Neuron (in vitro differentiated cells): Measurements from ENCODE around the gene MPC2.

ENCODE experiments used
- H2AFZ ChIP-seq: one replicate; pipeline ENCODE4 v1.6.1; 2013; ENCODE audit warnings: low read depth, mild to moderate bottlenecking, inconsistent platforms, low read length, moderate library complexity
- H3K27me3 ChIP-seq: one replicate; pipeline ENCODE4 v1.6.1; 2013; ENCODE audit warnings: low read length; ENCODE audit not compliant: insufficient read depth
- H3K36me3 ChIP-seq: one replicate; pipeline ENCODE4 v1.6.1; 2013; ENCODE audit warnings: low read length; ENCODE audit not compliant: insufficient read depth
- H3K4me1 ChIP-seq: one replicate; pipeline ENCODE4 v1.6.1; 2013; ENCODE audit warnings: low read length; ENCODE audit not compliant: insufficient read depth
- H3K4me3 ChIP-seq: 2 replicates; pipeline ENCODE4 v1.5.1; 2013; ENCODE audit warnings: mild to moderate bottlenecking, low read length, moderate library complexity
- H3K9me3 ChIP-seq: one replicate; pipeline ENCODE4 v1.6.1; 2013; ENCODE audit warnings: low read length

The MPC2 gene

GRCh38 chr1:167936930-167937708 lies at the start of gene MPC2:
Gene MPC2 (minus strand): TSS chr1:167937072. CDS start chr1:167935841, 1,231 bp downstream.
- peak within 1 kb of the TSS; percentile 59 for H3K4me3 ChIP-seq
- H3K9me3 ChIP-seq: no peaks in the 10 kb centered on the region

GRCh38 chr1:167984886-167985489 lies 48.1 kb upstream of the MPC2 start:
- H2AFZ ChIP-seq: no peak overlapping the region
- H3K4me3 ChIP-seq: no peak overlapping the region
- no peaks in the 10 kb centered on the region for H3K36me3 ChIP-seq
- no peaks in the 10 kb centered on the region for H3K27me3 ChIP-seq
- no peaks in the 10 kb centered on the region for H3K4me1 ChIP-seq
- no peaks in the 10 kb centered on the region for H3K9me3 ChIP-seq

More at GRCh38 chr1:167936930-167937708, at the start of gene MPC2:
- Histone ChIP-seq H3K27me3 (no peaks in the 10 kb centered on the region), H3K36me3 (no peaks in the 10 kb centered on the region), H3K4me1 (peaks cover 22% of the 10 kb centered on the region), H2AFZ (peak within 1 kb of the TSS; percentile 52)

- Histone ChIP-seq H3K9me3 (no peaks in the 10 kb centered on the region), H3K36me3 (no peaks in the 10 kb centered on the region)
These were observed 47.0 kb upstream of the MPC2 start for GRCh38 chr1:167983797-167984420.

GRCh38 chr1:167981933-167982332 lies 45.1 kb upstream of the MPC2 start:
- H3K27me3 ChIP-seq: no peaks in the 10 kb centered on the region
- no peak overlapping the region for H2AFZ ChIP-seq
- no peak overlapping the region for H3K4me3 ChIP-seq
- no peaks in the 10 kb centered on the region for H3K36me3 ChIP-seq
- no peaks in the 10 kb centered on the region for H3K4me1 ChIP-seq
- H3K9me3 ChIP-seq: peaks cover 2% of the 10 kb centered on the region

More at GRCh38 chr1:167983797-167984420, 47.0 kb upstream of the MPC2 start:
- Histone ChIP-seq H3K4me1 (no peaks in the 10 kb centered on the region), H3K27me3 (no peaks in the 10 kb centered on the region), H3K4me3 (no peak overlapping the region), H2AFZ (no peak overlapping the region)

GRCh38 chr1:167977245-167977644 lies 40.4 kb upstream of the MPC2 start:
- peaks cover 4% of the 10 kb centered on the region for H3K9me3 ChIP-seq
- H3K27me3 ChIP-seq: no peaks in the 10 kb centered on the region
- H3K4me3 ChIP-seq: no peak overlapping the region
- no peak overlapping the region for H2AFZ ChIP-seq
- H3K36me3 ChIP-seq: peaks cover 5% of the 10 kb centered on the region
- H3K4me1 ChIP-seq: no peaks in the 10 kb centered on the region

- no peak overlapping the region for H2AFZ ChIP-seq
- H3K4me1 ChIP-seq: no peaks in the 10 kb centered on the region
- H3K9me3 ChIP-seq: peaks cover 4% of the 10 kb centered on the region
- no peaks in the 10 kb centered on the region for H3K27me3 ChIP-seq
- peaks cover 5% of the 10 kb centered on the region for H3K36me3 ChIP-seq
- H3K4me3 ChIP-seq: no peak overlapping the region
These were observed 37.8 kb upstream of the MPC2 start for GRCh38 chr1:167974698-167975097.

- peaks cover 4% of the 10 kb centered on the region for H3K9me3 ChIP-seq
- H3K4me3 ChIP-seq: no peak overlapping the region
- no peaks in the 10 kb centered on the region for H3K4me1 ChIP-seq
- H3K36me3 ChIP-seq: peaks cover 5% of the 10 kb centered on the region
- no peak overlapping the region for H2AFZ ChIP-seq
- H3K27me3 ChIP-seq: no peaks in the 10 kb centered on the region
These were observed 37.0 kb upstream of the MPC2 start for GRCh38 chr1:167973832-167974231.

- H3K9me3 ChIP-seq: no peaks in the 10 kb centered on the region
- H3K27me3 ChIP-seq: no peaks in the 10 kb centered on the region
- H3K36me3 ChIP-seq: peaks cover 3% of the 10 kb centered on the region
- H2AFZ ChIP-seq: no peak overlapping the region
- no peak overlapping the region for H3K4me3 ChIP-seq
- no peaks in the 10 kb centered on the region for H3K4me1 ChIP-seq
These were observed 31.7 kb upstream of the MPC2 start for GRCh38 chr1:167968569-167968968.

GRCh38 chr1:167966050-167966449 lies 29.2 kb upstream of the MPC2 start:
- peaks cover 3% of the 10 kb centered on the region for H3K36me3 ChIP-seq
- no peaks in the 10 kb centered on the region for H3K27me3 ChIP-seq
- H2AFZ ChIP-seq: no peak overlapping the region
- no peaks in the 10 kb centered on the region for H3K9me3 ChIP-seq
- H3K4me3 ChIP-seq: no peak overlapping the region
- no peaks in the 10 kb centered on the region for H3K4me1 ChIP-seq

GRCh38 chr1:167964646-167965045 lies 27.8 kb upstream of the MPC2 start:
- Histone ChIP-seq H3K9me3 (no peaks in the 10 kb centered on the region), H3K36me3 (peaks cover 3% of the 10 kb centered on the region), H3K4me3 (no peak overlapping the region), H2AFZ (no peak overlapping the region), H3K27me3 (no peaks in the 10 kb centered on the region), H3K4me1 (no peaks in the 10 kb centered on the region)

GRCh38 chr1:167957710-167958109 lies 20.8 kb upstream of the MPC2 start:
- no peaks in the 10 kb centered on the region for H3K4me1 ChIP-seq
- peaks cover 3% of the 10 kb centered on the region for H3K9me3 ChIP-seq
- no peaks in the 10 kb centered on the region for H3K27me3 ChIP-seq
- no peak overlapping the region for H3K4me3 ChIP-seq
- H3K36me3 ChIP-seq: peaks cover 9% of the 10 kb centered on the region
- H2AFZ ChIP-seq: no peak overlapping the region

GRCh38 chr1:167955915-167956314 lies 19.0 kb upstream of the MPC2 start:
- Histone ChIP-seq H3K9me3 (peaks cover 3% of the 10 kb centered on the region), H2AFZ (no peak overlapping the region), H3K36me3 (peaks cover 12% of the 10 kb centered on the region), H3K27me3 (no peaks in the 10 kb centered on the region), H3K4me3 (no peak overlapping the region), H3K4me1 (no peaks in the 10 kb centered on the region)

GRCh38 chr1:167950569-167950968 lies 13.7 kb upstream of the MPC2 start:
- Histone ChIP-seq H3K27me3 (no peaks in the 10 kb centered on the region), H3K4me3 (no peak overlapping the region), H3K9me3 (no peaks in the 10 kb centered on the region), H3K4me1 (no peaks in the 10 kb centered on the region), H2AFZ (no peak overlapping the region), H3K36me3 (peaks cover 12% of the 10 kb centered on the region)
